Fibroblast of pulmonary artery (primary cell): Measurements from ENCODE around the gene MXD3.
A peak's percentile ranks its signal among the peaks of the same experiment; 100 is the strongest.

ENCODE experiments used
- DNase-seq: peaks from one replicate; pipeline ENCODE4 v3.0.0-alpha.2; 2010; ENCODE audit warnings: low read depth
- H3K4me3 ChIP-seq: replicated peaks from 2 replicates; pipeline ENCODE4 v1.5.1; 2011; ENCODE audit warnings: low read depth, mild to moderate bottlenecking, control low read depth, low read length, moderate library complexity
- TF ChIP-seq, protein P1 (sequence below): IDR thresholded peaks from 2 replicates; pipeline ENCODE4 v1.5.1; 2011; ENCODE audit warnings: mild to moderate bottlenecking, control low read depth, low read length, inconsistent platforms; ENCODE audit errors: missing control alignments

The MXD3 gene

DNA sequence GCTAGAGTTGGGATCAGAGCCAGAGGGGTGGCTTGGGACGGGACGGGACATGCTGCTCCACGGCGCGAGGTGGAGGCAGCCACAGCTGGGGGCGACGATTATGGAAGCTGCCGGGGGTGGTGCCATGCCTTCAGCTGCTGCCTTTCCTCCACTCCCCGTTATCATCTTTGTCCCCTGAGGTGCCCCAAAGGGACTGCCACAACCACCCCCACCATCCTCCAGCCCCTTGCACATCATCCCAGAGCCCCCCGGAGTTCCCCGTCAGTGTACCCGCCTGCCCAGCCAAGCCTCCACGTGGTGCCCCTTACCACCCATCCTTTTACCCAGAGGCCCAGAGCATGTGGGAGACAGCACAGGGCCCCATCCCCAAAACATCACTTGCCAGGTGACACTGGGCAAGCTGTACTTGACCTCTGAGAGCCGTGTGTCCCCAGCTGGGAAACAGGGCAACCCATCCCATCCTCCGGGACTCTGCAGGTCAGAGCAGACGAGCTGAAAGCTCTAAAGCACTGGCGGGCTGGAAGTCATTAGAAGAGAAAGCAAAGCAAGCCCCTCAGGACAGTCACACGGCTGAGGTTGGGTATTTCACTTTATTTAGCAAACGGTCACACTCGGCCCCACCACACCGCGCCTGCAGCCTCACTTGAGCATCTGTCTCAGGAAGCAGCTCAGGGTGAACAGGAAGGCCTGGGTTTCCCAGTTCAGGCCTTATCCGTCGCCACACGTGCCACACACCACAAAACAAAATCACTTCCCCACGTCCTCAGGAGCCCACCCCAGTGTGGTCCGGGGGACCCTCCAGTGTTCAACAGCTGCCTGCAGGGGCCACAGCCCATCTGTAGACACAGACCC lies 19.5 kb upstream of the MXD3 start:
- no peak overlapping the region for H3K4me3 ChIP-seq
- DNase-seq = no peak
- TF ChIP-seq, protein P1, sequence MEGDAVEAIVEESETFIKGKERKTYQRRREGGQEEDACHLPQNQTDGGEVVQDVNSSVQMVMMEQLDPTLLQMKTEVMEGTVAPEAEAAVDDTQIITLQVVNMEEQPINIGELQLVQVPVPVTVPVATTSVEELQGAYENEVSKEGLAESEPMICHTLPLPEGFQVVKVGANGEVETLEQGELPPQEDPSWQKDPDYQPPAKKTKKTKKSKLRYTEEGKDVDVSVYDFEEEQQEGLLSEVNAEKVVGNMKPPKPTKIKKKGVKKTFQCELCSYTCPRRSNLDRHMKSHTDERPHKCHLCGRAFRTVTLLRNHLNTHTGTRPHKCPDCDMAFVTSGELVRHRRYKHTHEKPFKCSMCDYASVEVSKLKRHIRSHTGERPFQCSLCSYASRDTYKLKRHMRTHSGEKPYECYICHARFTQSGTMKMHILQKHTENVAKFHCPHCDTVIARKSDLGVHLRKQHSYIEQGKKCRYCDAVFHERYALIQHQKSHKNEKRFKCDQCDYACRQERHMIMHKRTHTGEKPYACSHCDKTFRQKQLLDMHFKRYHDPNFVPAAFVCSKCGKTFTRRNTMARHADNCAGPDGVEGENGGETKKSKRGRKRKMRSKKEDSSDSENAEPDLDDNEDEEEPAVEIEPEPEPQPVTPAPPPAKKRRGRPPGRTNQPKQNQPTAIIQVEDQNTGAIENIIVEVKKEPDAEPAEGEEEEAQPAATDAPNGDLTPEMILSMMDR = no peak

DNA sequence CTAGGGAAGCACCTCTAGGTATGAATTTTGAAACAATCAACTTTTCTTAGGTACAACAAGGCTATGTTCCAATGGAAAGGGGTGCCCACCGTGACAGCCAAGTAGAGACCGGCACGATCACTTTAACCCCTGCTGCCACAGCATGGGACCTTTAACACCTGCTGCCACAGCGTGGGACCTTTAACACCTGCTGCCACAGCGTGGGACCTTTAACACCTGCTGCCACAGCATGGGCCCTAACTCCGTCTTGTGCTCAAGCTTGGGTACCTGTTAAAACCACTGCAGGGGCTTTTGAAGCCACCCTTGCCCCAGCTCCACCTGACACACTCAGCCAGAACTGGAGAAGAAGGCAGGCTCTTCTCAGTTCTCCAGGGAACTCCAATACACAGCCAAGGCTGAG lies 18.2 kb upstream of the MXD3 start:
- TF ChIP-seq, protein P1 = no peak
- no peak overlapping the region for H3K4me3 ChIP-seq
- DNase-seq = no peak

DNA sequence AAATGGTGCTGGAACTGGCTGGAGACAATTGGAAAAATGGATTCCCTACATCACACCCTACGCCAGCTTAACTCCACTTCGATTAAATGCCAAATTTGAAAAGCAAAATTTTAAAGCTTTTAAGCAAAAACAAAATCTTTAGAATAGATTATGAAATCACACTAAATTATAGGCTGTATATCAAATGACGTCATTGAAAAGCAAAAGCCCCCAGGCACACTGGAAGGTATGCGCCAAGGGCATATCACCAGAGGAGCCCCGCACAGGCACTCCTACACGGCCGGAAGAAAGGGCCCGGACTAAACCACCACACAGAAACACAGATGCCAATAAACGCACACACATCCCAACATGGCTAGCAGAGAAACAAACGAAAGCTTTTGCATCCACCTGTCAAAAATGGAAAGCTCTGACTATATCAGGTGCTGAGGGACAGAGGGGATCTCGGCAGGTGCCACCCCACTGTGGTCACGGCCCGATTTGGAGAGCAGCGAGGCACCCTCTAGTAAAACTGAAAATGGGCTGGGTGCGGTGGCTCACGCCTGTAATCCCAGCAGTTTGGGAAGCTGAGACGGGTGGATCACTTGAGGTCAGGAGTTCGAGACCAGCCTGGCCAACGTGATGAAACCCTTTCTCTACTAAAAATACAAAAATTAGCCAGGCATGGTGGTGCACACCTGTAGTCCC lies 17.0 kb upstream of the MXD3 start:
- TF ChIP-seq, protein P1 = no peak
- no peak overlapping the region for H3K4me3 ChIP-seq
- DNase-seq = no peak

DNA sequence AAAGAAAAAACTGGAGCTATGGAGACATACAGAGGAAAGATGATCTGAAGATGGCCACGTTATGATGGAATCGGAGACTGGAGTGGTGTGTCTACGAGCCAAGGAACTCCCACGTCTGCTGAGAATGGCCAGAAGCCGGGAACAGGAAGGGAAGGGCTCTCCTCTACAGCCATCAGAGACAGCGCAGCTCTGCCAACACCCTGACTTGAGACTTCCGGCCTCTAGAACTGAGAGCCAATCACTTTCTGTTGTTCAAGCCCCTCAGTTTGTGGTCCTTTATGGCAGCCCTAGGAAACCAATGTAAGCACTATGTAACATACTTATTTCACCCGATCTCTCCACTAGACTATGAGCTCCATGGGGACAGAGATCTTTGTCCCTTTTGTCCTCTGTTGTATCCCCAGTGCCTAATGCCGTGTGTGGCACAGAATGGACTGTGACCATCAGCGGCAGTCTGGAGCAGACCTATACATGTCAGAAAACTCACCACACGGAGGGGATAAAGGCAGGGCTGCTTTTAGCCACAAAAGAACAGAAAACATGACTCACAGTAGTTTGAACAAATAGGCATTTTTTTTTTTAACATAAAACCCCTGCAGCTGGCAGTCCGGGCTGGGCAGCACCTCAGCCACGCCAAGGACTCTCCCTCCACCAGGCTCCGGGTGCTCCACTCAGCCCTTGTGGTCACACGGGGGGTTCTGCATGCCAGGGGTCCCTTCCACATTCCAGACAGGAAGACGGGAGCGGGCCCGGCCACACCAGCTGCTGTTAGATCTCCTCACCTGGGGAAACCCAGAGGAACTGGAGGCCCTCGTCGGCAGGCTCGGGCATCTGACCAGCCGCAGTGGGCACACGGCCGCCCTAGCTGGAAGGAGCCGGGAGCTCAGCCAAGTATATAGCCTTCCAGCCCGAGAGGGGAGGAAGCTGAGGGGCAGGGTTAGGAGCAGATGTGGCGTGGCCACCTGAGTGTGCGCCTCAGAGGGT lies 16.1 kb upstream of the MXD3 start:
- peak; percentile 77 for DNase-seq
- TF ChIP-seq, protein P1 = no peak
- H3K4me3 ChIP-seq = no peak overlapping the region

DNA sequence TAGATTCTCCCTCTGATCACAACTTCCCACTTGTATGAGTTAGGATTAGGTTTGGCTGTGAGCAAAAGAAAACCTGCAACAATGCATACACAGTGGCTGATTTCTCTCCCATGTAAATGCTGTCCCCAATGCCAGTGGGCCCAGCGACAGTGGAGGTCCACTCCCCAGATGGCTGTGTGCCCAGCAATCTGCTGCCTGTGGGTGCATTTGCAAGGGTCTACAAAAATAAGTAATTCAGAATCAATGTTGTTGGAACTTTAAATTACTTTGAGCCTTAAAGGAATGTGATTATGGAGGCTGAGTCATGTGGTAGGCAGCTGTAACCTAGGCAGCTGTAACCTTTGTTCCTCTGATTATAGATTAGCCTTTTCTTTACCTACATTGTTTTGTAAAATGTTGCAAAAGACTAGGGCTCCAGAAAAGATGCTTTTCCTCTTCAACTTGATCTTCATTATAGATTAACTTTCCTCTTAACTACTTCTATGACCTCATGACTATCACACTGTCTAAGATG lies 14.2 kb upstream of the MXD3 start:
- no peak for DNase-seq
- TF ChIP-seq, protein P1 = no peak
- H3K4me3 ChIP-seq = no peak overlapping the region

DNA sequence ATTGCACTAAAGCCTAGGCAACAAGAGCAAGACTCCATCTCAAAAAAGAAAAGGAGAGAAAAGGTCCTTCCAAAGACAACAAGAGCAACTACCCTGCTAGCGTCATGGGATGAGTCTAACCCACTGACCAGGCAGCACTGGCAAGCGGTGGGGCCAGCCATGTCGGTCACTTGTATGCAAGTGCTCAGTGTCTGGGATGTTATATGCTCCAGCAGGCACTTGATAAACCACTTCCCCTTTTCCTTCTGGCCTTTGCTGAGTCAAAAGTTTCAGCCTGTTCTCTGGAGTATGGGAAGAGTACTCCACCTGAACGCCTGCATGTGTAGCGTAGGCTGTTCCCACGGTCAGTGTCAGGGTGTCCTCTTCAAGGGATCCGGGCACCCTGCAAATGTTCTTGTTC lies 9.2 kb upstream of the MXD3 start:
- TF ChIP-seq, protein P1 = no peak
- H3K4me3 ChIP-seq = no peak overlapping the region
- DNase-seq = no peak
